HL-60 (cell line): ENCODE measurements around the gene CHID1.
A peak's percentile ranks its signal among the peaks of the same experiment; 100 is the strongest.

Source experiments
- DNase-seq, 2 experiments: peaks; one replicate each; pipeline ENCODE4 v3.0.0-alpha.2; 2010 to 2020; ENCODE audit warnings: low read depth in 1 of 2, low spot score in 1 of 2
- H3K27ac ChIP-seq: fragments of 250-450 bp; sonication (Bioruptor Pico); replicated peaks from 2 replicates; pipeline ENCODE4 v1.5.1; 2020; ENCODE audit warnings: mild to moderate bottlenecking, moderate library complexity
- H3K27me3 ChIP-seq: fragments of 250-450 bp; sonication (Bioruptor Pico); 2 replicates; pipeline ENCODE4 v1.5.1; 2021; ENCODE audit warnings: mild to moderate bottlenecking, moderate library complexity; ENCODE audit not compliant: insufficient read depth, poor library complexity, severe bottlenecking
- H3K4me3 ChIP-seq: replicated peaks from 2 replicates; pipeline ENCODE4 v1.5.1; 2011; ENCODE audit warnings: mild to moderate bottlenecking, control low read depth, low read length; ENCODE audit not compliant: insufficient read depth
- REST ChIP-seq: IDR thresholded peaks from 2 replicates; pipeline ENCODE4 v1.6.1; 2012; ENCODE audit warnings: low read depth; ENCODE audit not compliant: insufficient replicate concordance

CHID1 gene

GRCh38 chr11:818396-819128 is 92.0 kb downstream of the CHID1 start, which contains the start of gene PNPLA2:
PNPLA2 (plus strand) TSS chr11:818914; CDS start chr11:819719, 805 bp downstream.
- H3K27me3 ChIP-seq: no peaks in the 10 kb centered on the region
- TF ChIP-seq REST: no peak
- no peak for DNase-seq
- peak within 1 kb of the TSS; percentile 80 for H3K27ac ChIP-seq
- H3K4me3 ChIP-seq: peak within 1 kb of the TSS; percentile 70
